ENCODE results near the gene CCNQ.

CCNQ gene

DNA sequence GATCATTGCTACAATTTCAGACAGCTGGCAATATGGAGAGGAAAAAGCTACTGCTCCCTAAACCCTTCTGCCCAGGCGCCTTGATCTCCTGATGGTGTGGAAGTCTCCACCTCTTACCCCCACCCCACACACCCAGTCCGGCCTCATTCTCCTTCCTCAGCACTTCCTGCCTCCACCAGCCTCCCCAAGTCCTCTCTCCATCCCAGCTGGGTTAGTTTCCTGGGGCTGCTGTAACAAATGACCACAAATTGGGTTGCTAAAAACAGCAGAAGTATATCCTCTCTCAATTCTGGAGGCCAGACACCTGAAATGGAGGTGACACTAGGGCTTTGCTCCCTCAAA, 1.1 kb upstream of the CCNQ start:
- DNase-seq (ENCODE audit: low read depth), result peak; percentile 8
- peak overlapping the region; percentile 66 for H3K4me3 ChIP-seq (ENCODE audit: low read length)
- no peak for TF ChIP-seq CTCF (IDR thresholded peaks at IDR 0.05; ENCODE audit: insufficient read depth, low read depth, low read length, missing control alignments)

- peak; percentile 84 for DNase-seq (ENCODE audit: low read depth)
- H3K4me3 ChIP-seq (ENCODE audit: low read length), result peak overlapping the region; percentile 66
- TF ChIP-seq CTCF (IDR thresholded peaks at IDR 0.05; ENCODE audit: insufficient read depth, low read depth, low read length, missing control alignments), result no peak
Observed at GRCh38 chrX:153599192-153600031, 473 bp upstream of the CCNQ start.

GRCh38 chrX:153596981-153597750, 1.8 kb downstream of the CCNQ start:
- no peak overlapping the region for H3K4me3 ChIP-seq (ENCODE audit: low read length)
- no peak for DNase-seq (ENCODE audit: low read depth)

GRCh38 chrX:153595859-153596857, 2.8 kb downstream of the CCNQ start:
- no peak for DNase-seq (ENCODE audit: low read depth)
- no peak for TF ChIP-seq CTCF (IDR thresholded peaks at IDR 0.05; ENCODE audit: insufficient read depth, low read depth, low read length, missing control alignments)
- H3K4me3 ChIP-seq (ENCODE audit: low read length), result no peak overlapping the region

More at GRCh38 chrX:153596981-153597750, 1.8 kb downstream of the CCNQ start:
- no peak for TF ChIP-seq CTCF (IDR thresholded peaks at IDR 0.05; ENCODE audit: insufficient read depth, low read depth, low read length, missing control alignments)

GRCh38 chrX:153595387-153595786, 3.6 kb downstream of the CCNQ start:
- H3K4me3 ChIP-seq (ENCODE audit: low read length), result no peak overlapping the region
- no peak for TF ChIP-seq CTCF (IDR thresholded peaks at IDR 0.05; ENCODE audit: insufficient read depth, low read depth, low read length, missing control alignments)
- DNase-seq (ENCODE audit: low read depth), result no peak

DNA sequence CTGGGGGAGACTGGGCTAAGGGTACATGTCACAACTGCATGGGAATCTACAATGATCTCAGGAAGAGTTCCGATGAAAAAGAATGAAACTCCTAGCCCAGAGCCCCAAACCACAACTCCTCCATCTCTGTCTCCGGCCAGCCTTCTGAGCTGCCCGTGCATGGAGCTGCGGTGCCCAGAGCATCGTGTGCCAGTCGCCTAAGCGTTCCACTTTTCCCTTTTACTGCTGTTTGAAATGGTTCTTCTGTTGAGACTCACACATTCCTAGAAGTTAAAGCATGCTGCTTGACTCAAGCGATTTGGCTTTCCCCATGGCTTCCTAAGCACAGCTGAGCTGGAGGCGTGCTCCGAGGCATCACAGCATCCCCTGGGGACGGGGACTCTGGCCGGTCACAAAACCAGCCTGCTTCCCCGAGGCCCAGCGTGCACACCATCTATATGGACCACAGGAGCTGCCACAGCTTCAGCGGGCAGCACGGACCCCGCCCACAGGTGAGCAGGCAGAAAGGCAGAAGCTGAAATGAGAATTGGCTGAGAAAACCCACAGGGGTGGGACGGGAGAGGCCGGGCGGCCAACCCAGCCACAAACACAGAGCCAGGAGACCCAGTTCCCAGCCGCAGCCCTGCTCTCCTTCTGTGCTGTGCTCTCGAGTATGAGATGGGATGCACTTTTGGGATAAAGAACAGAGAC, 5.0 kb downstream of the CCNQ start:
- DNase-seq (ENCODE audit: low read depth), result no peak

More for the DNA sequence above, 5.0 kb downstream of the CCNQ start:
- no peak for TF ChIP-seq CTCF (IDR thresholded peaks at IDR 0.05; ENCODE audit: insufficient read depth, low read depth, low read length, missing control alignments)
- H3K4me3 ChIP-seq (ENCODE audit: low read length), result no peak overlapping the region
